NCI-H1105 treated with DMSO at 0.1 percent for 48 hours (cell line): ENCODE results near the gene PSME1.
A peak's percentile ranks its signal among the peaks of the same experiment; 100 is the strongest.

ENCODE experiments used
- DNase-seq: peaks from one replicate; lab custom pipeline; 2025; lab: John Stamatoyannopoulos, UW

Gene PSME1

DNA sequence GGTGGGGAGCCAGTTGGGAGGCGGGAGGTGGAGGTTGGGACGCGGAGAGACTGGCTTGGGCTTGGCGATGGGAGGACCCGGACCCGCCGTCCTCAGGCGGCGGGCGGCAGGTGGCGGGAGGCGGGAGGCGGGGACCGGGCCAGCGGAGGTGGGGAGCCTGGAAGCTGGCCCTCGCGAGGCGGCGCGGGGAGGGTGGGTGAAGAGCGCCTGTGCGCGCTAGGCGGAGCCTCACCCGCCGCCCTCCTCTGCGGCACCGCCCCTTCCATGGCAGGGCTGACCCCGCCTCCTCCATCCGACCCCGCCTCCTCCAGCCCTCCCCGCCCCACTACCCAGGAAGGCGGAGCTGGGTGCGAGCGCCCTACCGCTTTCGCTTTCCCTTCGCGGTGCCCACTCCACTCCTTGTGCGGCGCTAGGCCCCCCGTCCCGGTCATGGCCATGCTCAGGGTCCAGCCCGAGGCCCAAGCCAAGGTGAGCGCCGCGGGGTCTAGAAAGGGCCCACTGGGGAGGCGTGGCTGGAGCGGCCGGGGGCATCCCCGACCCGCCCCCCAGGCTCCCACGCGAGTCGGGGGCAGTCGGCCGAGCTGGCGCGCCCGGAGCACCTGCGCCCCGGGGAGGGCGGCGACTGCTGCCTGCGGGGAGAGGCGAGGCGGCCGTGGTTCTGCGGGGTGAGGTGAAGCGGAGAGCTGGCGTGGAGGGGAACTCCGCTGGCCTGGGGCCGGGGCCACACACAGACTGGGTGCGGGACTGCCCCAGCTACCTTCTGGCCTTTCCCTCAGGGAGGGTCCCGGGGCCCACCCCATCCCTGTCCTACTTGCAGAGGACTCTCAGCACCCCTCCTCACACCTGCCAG is at the start of gene PSME1:
PSME1 (plus strand) TSS at position 361 of the 850 bp plus-strand sequence; CDS start at position 430, 69 bp downstream.
- DNase-seq = peak; percentile 92

DNA sequence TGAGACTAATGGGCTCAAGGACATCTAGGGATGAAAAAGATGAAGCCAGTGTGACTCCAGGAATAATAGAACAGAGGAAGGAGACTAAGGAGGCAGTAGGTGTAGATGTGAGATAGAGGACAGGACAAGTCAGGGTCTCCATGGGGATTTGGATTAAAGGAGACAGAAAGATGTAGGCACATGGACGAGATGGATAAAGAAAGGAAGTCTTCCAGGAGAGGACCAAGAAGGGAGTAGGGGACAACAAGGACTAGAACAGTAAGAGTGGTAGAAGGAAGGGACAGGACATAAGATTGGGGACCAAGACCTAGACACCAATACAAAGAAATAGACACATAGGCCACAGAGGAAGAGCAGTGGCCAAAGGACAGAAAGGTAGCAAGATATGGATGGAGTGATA is 49.0 kb upstream of the PSME1 start:
- DNase-seq = no peak

DNA sequence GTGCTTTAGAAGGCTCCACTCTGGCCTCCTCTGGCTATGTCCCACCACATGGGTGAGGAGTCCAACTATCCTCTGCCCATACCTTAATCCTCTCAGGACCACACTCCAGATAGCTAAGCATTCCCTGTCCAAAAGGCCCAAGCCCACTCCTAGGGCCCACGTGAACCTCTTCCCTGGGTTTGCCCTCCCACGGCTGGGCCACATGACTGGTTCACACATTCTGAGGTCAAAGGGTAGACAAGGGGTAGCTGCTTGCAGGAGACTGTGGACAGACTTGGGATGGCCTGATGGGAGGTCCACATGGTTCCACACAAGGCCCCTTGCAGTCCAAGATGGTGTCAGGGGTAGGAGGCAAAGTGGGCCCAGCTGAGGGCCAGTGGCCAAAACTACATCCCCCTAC is 47.9 kb upstream of the PSME1 start:
- no peak for DNase-seq

DNA sequence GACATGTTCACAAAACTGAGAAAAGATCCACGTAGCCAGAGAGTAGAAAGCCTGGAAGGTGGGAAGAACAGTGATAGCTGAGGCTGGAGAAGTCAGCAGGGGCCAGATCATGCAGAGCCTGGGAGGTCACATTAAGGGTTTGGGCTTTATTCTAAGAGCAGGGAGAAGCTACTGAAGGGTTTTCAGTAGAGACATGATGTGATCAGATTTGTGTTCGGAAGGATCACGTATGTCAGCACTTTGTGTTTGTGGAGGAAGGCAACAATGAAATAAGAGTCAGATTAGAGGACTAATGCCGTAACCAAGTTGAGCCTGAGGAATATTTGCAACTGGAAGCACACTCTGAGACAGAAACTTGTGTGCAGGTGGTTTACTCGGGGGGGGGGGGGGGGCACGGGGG is 46.1 kb upstream of the PSME1 start:
- no peak for DNase-seq

DNA sequence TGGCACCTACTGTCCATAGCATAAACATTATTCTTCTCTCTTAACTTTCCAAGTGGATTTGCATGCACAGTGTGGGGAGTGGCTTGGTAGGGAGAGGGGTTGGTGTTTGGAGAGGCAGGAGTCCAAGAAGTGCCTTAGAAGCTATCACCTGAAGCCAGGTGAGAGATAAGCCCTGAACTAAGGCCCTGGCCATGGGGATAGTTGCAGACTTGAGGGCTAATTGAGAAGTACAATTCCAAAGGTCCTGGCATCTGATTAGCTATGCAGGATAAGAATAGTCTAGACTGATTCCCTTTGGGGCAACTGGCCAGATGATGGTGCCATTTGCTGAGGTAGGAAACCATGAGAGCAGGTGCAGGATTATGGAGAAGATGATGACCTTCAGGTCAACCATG is 43.9 kb upstream of the PSME1 start:
- DNase-seq = no peak

DNA sequence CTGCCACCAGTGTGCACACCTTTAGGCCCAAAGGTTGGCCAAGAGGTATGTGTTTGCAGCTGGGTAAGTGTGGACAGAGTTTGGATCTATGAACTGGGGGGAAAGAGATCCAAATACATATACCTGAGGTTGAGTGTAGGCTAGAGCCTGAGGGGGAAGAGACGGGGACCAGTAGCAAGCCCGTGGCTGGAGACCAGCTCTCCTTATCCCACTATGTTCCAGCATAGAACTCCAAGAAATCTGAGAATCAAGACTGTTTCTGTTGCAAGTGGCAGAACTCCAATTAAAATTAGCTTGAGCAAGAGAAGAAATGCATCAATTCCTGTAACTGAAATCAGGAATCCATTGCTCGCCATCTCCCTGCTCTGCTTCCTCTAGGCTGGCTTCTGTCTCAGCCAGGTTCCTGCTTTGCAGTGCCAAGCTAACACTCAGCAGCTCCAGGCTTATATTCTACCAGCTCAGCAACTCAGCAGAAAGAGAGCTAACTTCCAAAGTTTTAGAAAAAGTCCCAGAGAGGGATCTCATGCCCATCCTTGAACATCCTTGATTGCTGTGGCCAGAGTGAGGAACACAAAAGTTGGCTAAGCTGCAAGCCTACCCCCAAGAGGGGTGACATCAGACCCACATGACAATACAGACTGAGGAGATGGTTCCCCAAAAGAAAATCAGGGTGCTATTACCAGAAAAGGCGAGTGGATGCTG is 43.3 kb upstream of the PSME1 start:
- DNase-seq = no peak

DNA sequence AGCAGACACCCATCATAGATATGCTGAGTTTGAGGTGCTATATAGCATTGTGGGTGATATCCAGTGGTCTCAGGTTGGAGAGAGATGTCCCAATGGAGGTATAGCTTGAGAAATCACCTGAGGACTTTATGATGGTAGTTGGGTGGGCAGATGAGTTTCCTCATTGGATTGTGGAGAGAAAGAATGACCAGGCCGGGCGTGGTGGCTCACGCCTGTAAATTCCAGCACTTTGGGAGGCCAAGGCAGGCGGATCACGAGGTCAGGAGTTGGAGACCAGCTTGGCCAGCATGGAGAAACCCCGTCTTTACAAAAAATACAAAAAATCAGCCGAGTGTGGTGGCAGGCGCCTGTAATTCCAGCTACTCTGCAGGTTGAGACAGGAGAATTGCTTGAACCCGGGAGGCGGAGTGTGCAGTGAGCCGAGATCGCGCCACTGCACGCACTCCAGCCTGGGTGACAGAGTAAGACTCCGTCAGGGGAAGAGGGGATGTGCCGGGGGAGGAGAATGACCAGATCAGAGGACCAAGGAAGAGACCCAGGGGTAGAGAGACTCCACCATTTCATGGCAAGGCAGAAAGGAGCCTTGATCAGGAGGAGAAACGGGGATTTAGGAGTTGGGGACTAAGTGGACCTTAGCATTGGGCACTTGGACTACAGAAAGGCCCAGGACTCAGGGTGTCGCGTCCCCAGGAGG is 42.6 kb upstream of the PSME1 start:
- DNase-seq = no peak

DNA sequence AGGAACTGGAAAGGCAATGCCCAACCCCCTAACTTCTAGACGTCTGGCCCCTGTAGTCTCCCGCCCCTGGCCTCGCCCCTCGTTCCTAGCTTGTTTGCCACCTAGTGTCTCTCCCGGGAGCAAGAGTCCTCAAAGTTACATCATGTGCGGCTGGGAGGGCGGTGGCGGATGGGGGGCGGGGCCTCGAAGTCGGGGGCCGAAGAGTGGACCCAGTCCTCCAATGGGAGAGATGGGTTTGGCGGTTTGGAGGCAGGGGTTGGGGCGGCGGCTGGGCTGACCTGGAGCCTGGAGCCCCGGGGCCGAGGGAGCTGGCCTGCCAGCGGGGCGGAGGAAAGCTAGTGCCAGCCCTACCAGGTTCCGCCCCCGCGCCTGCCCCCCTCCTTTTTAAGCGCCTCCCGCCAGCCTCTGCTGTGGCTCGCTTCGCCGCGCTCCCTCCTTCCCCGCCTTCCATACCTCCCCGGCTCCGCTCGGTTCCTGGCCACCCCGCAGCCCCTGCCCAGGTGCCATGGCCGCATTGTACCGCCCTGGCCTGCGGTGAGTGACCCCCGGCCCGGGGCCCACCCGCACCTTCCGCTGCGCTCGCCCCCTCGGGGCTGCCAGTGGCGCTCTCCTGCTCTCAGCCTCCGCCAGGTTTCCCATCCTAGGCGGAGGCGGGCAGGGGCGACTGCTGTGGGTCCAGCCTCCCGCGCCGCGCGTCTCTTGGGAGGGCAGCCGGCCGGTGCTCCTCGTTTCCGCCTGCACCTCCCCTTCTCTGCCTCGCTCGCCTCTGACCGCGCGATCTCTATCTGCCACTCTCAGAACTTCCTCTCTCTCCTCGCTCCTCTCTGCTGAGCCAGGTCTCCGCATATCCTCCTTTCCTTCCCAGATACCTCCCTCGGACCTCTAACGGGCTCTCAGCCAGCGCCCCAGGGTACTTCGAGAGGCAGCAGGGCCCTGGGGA is 41.8 kb upstream of the PSME1 start, which contains the start of gene PCK2:
PCK2 (plus strand) TSS at position 411 of the 940 bp plus-strand sequence; CDS start at position 506, 95 bp downstream.
- DNase-seq = peak; percentile 91

DNA sequence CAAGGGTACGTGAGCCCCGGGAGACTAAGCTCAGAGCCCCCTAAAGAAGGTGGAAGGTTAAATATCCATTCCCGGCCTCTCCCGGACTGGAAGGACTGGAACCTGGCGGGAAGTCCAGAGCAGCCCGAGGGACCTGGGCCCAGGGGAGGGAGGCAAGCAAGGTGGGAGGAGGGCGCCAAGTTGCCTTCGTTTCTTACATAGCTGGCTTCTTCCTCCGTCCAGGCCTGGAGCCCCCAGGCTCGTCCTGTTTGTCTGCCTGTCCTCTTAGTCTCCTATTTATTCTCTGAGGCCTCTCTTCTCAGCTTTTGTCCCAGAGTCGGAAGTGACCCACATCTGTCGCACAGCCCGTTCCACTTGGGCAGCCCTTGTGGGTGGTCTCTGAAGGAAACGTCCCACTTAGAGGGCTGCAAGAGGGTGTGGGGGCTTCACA is 41.1 kb upstream of the PSME1 start:
- no peak for DNase-seq

DNA sequence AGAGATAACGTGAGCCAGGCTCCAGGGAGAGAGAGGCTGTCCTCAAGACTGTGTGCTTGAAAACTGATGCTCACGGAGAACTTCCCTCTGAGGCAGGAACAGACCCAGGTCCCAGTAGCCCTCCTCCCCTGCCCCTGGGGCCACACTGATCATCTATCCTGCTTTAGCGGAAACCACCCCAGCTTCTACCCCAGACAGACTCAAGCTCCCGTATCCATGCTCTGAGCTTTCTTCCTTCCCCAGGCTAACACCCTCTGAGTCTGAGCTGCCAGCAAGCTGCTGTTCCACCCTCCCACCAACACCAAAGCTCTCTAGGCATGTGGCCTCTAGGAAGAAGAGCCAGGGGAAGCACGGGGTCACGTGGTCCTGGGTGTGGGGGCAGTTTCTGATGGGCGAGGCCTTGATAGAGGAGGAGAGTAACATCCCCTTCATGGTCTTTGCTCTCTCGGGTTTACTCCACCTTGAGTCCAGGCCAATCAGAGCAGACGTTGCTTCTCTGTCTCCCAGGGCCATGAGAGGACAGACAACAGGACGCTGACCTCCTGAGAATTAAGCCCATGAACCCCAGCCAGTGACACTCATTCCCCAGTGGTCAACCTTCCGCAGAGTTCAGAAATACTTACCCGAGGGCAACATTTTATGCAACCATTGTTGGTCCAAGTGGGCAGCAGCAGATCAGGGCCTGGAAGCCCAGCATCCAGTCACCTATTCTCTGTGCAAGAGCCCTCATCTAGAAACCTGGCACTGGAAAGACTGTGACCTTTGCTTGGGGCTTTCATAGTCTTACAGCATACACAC is 40.5 kb upstream of the PSME1 start:
- peak; percentile 4 for DNase-seq

DNA sequence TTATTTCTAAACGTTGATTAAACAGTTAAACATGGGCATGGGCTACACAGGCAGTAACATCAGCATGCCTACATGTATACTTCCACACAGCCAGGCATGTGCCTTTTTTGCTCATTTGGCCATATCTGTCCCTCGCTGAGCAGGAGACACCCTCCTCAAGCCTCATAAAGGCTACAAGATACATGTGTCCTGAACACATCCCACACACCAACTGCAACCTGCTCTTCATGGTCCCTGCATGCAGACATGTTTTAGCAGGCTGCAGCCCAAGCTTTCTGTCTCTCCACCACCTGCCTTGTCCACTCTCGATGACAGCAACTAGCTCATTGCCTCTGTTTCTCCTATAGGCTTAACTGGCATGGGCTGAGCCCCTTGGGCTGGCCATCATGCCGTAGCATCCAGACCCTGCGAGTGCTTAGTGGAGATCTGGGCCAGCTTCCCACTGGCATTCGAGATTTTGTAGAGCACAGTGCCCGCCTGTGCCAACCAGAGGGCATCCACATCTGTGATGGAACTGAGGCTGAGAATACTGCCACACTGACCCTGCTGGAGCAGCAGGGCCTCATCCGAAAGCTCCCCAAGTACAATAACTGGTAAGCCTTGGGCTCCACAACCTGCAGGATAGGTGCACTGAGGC is 39.3 kb upstream of the PSME1 start:
- DNase-seq = no peak

DNA sequence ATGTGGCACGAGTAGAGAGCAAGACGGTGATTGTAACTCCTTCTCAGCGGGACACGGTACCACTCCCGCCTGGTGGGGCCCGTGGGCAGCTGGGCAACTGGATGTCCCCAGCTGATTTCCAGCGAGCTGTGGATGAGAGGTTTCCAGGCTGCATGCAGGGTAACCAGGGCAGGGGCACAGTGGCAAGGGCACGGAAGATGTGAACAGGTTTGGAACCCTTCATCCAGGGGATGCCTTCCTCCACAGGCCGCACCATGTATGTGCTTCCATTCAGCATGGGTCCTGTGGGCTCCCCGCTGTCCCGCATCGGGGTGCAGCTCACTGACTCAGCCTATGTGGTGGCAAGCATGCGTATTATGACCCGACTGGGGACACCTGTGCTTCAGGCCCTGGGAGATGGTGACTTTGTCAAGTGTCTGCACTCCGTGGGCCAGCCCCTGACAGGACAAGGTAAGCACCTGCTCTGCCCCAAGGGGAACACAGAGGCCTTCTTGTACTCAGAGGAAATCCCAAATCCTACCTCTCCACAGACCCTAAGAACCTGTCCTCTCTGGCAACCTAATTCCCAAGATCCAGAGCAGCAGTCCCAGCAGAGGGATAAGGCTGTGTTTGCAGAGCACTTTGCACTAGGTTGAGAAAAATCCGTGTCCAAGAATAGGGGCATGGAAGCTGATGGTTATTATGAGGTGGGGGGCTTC is 37.6 kb upstream of the PSME1 start:
- no peak for DNase-seq

DNA sequence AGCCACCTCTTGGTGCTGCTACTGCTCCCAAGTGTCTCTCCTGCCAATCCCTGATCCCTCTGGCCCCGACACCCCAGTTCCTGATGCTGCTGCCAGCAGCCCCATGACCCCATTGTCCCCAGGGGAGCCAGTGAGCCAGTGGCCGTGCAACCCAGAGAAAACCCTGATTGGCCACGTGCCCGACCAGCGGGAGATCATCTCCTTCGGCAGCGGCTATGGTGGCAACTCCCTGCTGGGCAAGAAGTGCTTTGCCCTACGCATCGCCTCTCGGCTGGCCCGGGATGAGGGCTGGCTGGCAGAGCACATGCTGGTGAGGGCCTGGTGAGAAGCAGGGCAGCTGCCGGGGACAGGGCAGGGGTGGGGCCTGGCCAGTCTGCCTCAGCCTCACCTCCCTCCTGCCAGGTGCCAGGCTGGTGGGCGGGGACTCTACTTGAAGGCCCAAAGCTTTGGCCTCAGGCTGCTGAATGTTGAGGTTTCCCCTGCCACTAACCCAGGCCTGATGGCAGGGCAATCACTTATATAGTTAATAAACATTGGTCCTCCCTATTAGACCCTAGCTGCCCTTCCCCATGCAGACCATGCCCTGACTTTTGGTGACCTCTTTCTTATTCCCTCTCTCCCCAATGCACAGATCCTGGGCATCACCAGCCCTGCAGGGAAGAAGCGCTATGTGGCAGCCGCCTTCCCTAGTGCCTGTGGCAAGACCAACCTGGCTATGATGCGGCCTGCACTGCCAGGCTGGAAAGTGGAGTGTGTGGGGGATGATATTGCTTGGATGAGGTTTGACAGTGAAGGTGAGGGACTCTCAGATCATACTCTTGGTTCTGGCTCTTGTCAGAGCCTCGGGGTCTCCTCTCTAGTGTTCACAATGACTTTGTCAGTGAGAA is 36.8 kb upstream of the PSME1 start:
- no peak for DNase-seq

DNA sequence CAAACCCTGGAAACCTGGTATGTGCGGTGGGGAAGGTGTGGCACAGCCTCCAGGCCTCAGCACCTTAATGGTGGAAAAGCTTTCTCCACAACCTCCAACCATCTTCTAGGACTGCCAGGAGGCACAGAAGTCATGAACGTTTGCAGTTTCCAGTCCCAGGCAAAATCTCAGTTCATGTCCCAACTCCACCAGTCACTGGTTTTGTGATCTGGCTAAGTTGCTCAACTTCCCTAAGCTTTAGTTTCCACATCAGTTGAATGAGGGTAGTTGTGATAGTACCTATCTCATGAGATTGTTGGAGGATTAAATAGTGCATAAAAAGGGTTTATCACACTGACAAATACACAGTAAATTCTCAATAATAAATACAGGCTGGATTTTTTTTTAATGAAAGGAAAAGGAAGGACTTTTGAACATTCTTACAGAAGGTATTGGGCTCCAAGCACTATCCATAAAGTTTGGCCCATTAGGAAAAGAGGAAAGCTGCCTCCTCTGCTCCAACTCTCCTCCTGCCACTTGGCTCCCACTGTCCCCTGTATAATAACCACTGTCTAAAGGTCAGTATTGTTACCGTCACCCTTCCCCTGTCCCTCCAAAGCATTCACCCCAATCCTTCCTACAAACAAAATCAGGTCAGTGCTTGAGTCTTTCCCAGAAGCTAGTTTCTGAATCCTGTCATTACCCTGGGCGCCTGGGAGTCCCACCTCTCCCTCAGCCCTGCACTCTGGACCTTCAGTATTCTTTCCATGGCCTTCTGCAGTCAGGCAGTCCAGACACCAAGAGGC is 35.6 kb upstream of the PSME1 start:
- DNase-seq = no peak

DNA sequence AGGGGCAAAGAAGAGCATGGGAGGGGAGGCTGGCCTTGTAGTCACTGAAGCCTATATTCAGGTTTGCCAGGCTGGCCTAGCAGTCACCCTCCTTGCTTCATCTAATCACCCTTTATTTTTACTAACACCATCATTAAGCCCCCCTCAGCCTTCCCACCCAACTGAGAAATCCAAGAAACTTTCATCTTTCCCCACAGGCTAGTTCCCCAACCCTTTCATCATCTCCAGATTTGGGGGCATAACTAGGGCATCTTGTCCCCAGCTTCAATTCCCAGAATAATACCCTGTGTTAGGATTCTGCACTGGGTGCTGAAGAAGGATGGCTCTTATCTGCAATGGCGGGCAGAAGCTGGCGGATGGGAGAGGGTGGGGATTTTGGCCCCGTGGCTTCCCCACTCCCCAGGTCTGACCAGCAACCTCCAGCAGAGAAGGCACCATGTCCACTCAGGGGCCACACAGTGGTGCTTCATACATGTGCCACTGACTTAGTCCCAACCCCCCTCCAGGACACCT is 35.0 kb upstream of the PSME1 start:
- DNase-seq = no peak

DNA sequence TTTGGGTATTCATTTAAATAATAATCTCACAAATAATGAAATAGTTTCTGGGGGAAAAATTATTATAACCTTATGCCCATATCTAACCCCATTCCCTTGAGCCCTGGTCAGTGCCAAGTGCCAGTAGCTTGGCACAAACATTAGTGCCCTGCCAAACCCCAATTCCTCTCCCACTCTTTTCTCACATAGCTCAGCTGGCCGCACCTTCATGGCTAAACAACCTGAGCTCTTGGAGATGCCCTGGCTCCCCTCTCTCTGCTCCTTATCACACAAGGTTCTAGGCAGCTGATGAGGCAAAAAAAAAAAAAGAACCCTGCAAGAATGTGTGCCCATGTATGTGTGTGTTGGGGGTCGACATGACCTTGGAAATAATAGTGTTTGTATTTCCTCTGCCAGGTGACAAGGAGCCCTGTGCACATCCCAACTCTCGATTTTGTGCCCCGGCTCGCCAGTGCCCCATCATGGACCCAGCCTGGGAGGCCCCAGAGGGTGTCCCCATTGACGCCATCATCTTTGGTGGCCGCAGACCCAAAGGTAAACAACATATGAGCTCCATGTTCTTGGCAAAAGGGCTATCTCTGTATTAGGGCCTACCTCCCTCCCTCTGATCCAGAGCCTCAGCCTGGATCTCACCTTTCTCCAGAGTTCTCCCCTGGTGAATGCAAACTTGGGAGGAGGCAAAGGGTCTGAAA is 33.5 kb upstream of the PSME1 start:
- no peak for DNase-seq

DNA sequence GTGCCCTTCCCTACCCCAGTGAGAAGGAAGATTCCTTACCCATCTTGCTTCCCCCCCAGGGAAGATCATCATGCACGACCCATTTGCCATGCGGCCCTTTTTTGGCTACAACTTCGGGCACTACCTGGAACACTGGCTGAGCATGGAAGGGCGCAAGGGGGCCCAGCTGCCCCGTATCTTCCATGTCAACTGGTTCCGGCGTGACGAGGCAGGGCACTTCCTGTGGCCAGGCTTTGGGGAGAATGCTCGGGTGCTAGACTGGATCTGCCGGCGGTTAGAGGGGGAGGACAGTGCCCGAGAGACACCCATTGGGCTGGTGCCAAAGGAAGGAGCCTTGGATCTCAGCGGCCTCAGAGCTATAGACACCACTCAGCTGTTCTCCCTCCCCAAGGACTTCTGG is 32.5 kb upstream of the PSME1 start:
- no peak for DNase-seq
